ENCODE measurements around the gene KCP.

- TF ChIP-seq CTCF (IDR thresholded peaks at IDR 0.05) (no peak), POLR2A (IDR thresholded peaks at IDR 0.05) (no peak)
These were observed 73.0 kb downstream of the KCP start for GRCh38 chr7:128837521-128837921.
